Measurements from ENCODE around the gene PEX11G. TPM values are rescaled to one million over a fixed set of nuclear protein-coding genes. Genes with fewer than 3 reads are reported as not detected.
A peak's percentile ranks its signal among the peaks of the same experiment; 100 is the strongest.

Gene PEX11G
- total RNA-seq, 1 experiment from 2014 or later: 2.8 TPM

DNA sequence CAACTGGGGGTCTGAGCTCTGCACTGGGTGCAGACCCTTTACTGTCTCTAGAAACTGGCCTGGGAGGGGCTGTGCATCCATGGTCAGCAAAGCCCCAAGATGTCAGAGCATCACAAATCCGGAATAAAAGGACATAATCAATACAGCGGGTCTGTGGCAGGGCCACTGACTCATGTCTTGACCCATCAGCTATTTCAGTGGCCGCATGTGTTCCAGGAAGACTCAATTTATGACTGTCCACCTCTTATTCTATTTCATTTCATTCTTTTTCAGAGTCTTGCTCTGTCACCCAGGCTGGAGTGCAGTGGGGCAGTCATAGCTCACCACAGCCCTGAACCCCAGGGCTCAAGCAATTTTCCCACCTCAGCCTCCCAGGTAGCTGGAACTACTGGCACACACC, 53.2 kb downstream of the PEX11G start:
- Histone ChIP-seq H4K20me1 (ENCODE audit: control insufficient read depth, insufficient read depth, insufficient read length) (no peaks in the 10 kb centered on the region), H3K56ac (ENCODE audit: insufficient read length, low read depth, low read length) (no peak overlapping the region), H2BK15ac (ENCODE audit: low read depth, low read length) (no peak overlapping the region), H2BK20ac (ENCODE audit: low read depth, low read length, poor library complexity, severe bottlenecking) (no peak overlapping the region), H3K9ac (ENCODE audit: extremely low read depth, insufficient read length, low read length) (no peak overlapping the region), H3K9me3 (ENCODE audit: control insufficient read depth, low read depth, low read length) (no peaks in the 10 kb centered on the region), H3K27ac (ENCODE audit: insufficient read length, low read depth, low read length) (no peak overlapping the region), H2BK5ac (ENCODE audit: insufficient read length, low read length) (no peak overlapping the region), H2AFZ (ENCODE audit: low read length) (no peak overlapping the region), H3K4me1 (ENCODE audit: insufficient read depth, low read length) (no peaks in the 10 kb centered on the region), H3K4me2 (ENCODE audit: insufficient read depth, insufficient read length, low read length) (no peak overlapping the region), H3K27me3 (ENCODE audit: insufficient read depth, low read length) (no peaks in the 10 kb centered on the region), H3K18ac (ENCODE audit: insufficient read length, low read depth, low read length) (no peak overlapping the region), H3K23me2 (ENCODE audit: insufficient read length, low read depth, low read length, poor library complexity, severe bottlenecking) (no peaks in the 10 kb centered on the region), H2BK12ac (ENCODE audit: insufficient read length, low read depth, low read length) (no peak overlapping the region), H4K91ac (ENCODE audit: insufficient read length, low read depth, low read length) (no peak overlapping the region), H3K14ac (ENCODE audit: insufficient read depth, low read length) (no peak overlapping the region), H2BK120ac (ENCODE audit: low read depth, low read length, poor library complexity, severe bottlenecking) (no peak overlapping the region), H3K4ac (ENCODE audit: low read depth, low read length) (no peak overlapping the region), H2AK5ac (ENCODE audit: insufficient read length, low read length) (no peak overlapping the region), H4K5ac (ENCODE audit: insufficient read length, low read depth, low read length) (no peak overlapping the region), H4K8ac (replicated peaks; ENCODE audit: insufficient read length, low read depth, low read length) (no peak overlapping the region), H3K79me2 (ENCODE audit: insufficient read depth, low read length) (no peaks in the 10 kb centered on the region), H3K79me1 (ENCODE audit: insufficient read depth, low read depth, low read length, poor library complexity, severe bottlenecking) (no peaks in the 10 kb centered on the region), H3K23ac (ENCODE audit: insufficient read length, low read depth, low read length) (no peak overlapping the region), H3T11ph (ENCODE audit: low read length) (no peak overlapping the region)
- Mint-ChIP-seq H3K4me1 (peaks cover 0 to 4% of the 10 kb centered on the region in 2 experiments; a peak in 1 of 4 replicates), H3K27me3 (ENCODE audit: low read depth) (no peaks in the 10 kb centered on the region), H3K4me3 (no peak overlapping the region), H3K9me3 (no peaks in the 10 kb centered on the region), H3K36me3 (ENCODE audit: insufficient read depth in 1 of 3, low read depth in 3 of 3) (peaks cover 0 to 10% (median 0%) of the 10 kb centered on the region in 3 experiments; a peak in 3 of 7 replicates), H3K27ac (peak overlapping the region in 2 of 3 experiments; percentile 59 to 64; a peak in 3 of 7 replicates)
- no CpG with 5 or more reads among the region's 3 CpGs for WGBS (ENCODE audit: extremely low coverage, insufficient read length, low lambda C conversion rate)
- no peak for TF ChIP-seq CTCF (conservative IDR thresholded peaks at IDR 0.05)
- no peak for DNase-seq

Measured in H9 (cell line).